HepG2 (cell line): Measurements from ENCODE around the gene RAC3. TPM values are rescaled to one million over a fixed set of nuclear protein-coding genes. Genes with fewer than 3 reads are reported as not detected.

Experiments
- ARID2 ChIP-seq: sonication (generic); formaldehyde crosslinking; IDR thresholded peaks from 2 replicates; pipeline ENCODE4 v1.8.1; 2022; ENCODE audit warnings: mild to moderate bottlenecking, missing genetic modification reagents, borderline replicate concordance
- ARID4A ChIP-seq: sonication (generic); formaldehyde crosslinking; IDR thresholded peaks from 2 replicates; pipeline ENCODE4 v1.5.0; 2020; ENCODE audit warnings: mild to moderate bottlenecking, missing genetic modification reagents, borderline replicate concordance
- BATF2 ChIP-seq: sonication (generic); formaldehyde crosslinking; IDR thresholded peaks from 2 replicates; pipeline ENCODE4 v1.8.0; 2022; ENCODE audit warnings: mild to moderate bottlenecking, missing genetic modification reagents, moderate library complexity
- CREB1 ChIP-seq, 2 experiments: fragments of 450-650 bp in 1 of 2; IDR thresholded peaks; 2 replicates each; pipeline ENCODE4 v1.6.1; 2016 to 2017; ENCODE audit warnings: control low read depth in 1 of 2, mild to moderate bottlenecking in 1 of 2, missing compliant biosample characterization in 1 of 2, missing genetic modification characterization in 1 of 2
- FIP1L1 ChIP-seq: fragments of 200-400 bp; formaldehyde crosslinking; IDR thresholded peaks from 2 replicates; pipeline ENCODE4 v1.6.1; 2018; ENCODE audit warnings: low read depth, mild to moderate bottlenecking, low read length, moderate library complexity, borderline replicate concordance; ENCODE audit not compliant: insufficient read depth
- FOXP1 ChIP-seq, 2 experiments: fragments of 450-650 bp in 1 of 2; IDR thresholded peaks; 2 replicates each; pipeline ENCODE4 v1.6.1; 2017 to 2018; ENCODE audit warnings: antibody characterized with exemption in 1 of 2
- GABPA ChIP-seq, 2 experiments: IDR thresholded peaks; 2 replicates each; pipeline ENCODE4 v1.6.1; 2011 to 2016; ENCODE audit warnings: low read depth in 2 of 2, low read length in 1 of 2, missing biosample characterization in 1 of 2, missing genetic modification characterization in 1 of 2
- HDAC2 ChIP-seq: sonication (generic); formaldehyde crosslinking; IDR thresholded peaks from 2 replicates; pipeline ENCODE4 v1.4.0; 2020; ENCODE audit warnings: missing genetic modification reagents
- IKZF1 ChIP-seq: fragments of 450-650 bp; IDR thresholded peaks from 2 replicates; pipeline ENCODE4 v1.7.1; 2016
- JUND ChIP-seq: sonication (generic); formaldehyde crosslinking; IDR thresholded peaks from 2 replicates; pipeline ENCODE4 v1.8.0; 2022; ENCODE audit warnings: mild to moderate bottlenecking, missing genetic modification reagents
- MATR3 ChIP-seq: sonication (generic); formaldehyde crosslinking; IDR thresholded peaks from 2 replicates; pipeline ENCODE4 v1.4.0; 2020; ENCODE audit warnings: missing genetic modification reagents
- MBNL3 ChIP-seq: fragments of 250-450 bp; sonication (Bioruptor Pico); conservative IDR thresholded peaks from 2 replicates; pipeline ENCODE4 v1.8.0; 2022; ENCODE audit warnings: mild to moderate bottlenecking, inconsistent platforms
- MLXIP ChIP-seq: sonication (generic); formaldehyde crosslinking; IDR thresholded peaks from 2 replicates; pipeline ENCODE4 v1.9.0; 2021; ENCODE audit warnings: missing genetic modification reagents, borderline replicate concordance
- MTF2 ChIP-seq: sonication (generic); formaldehyde crosslinking; IDR thresholded peaks from 2 replicates; pipeline ENCODE4 v1.5.0; 2020; ENCODE audit warnings: missing genetic modification reagents, borderline replicate concordance
- NCOR1 ChIP-seq: fragments of 200-600 bp; sonication (generic); IDR thresholded peaks from 2 replicates; pipeline ENCODE4 v1.7.0; 2017; ENCODE audit warnings: antibody characterized with exemption, low read length, borderline replicate concordance
- POGK ChIP-seq: sonication (generic); formaldehyde crosslinking; conservative IDR thresholded peaks from 2 replicates; pipeline ENCODE4 v1.8.0; 2022; ENCODE audit warnings: mild to moderate bottlenecking, moderate library complexity, missing genetic modification reagents
- TBP ChIP-seq: sonication (generic); formaldehyde crosslinking; IDR thresholded peaks from 2 replicates; pipeline ENCODE4 v1.5.0; 2020; ENCODE audit warnings: missing genetic modification reagents
- ZEB1 ChIP-seq: IDR thresholded peaks from 2 replicates; pipeline ENCODE4 v1.6.1; 2012; ENCODE audit warnings: mild to moderate bottlenecking, low read depth, inconsistent platforms; ENCODE audit not compliant: insufficient replicate concordance
- ZKSCAN8 ChIP-seq: IDR thresholded peaks from 2 replicates; pipeline ENCODE4 v1.6.1; 2016; ENCODE audit warnings: borderline replicate concordance, missing genetic modification reagents, missing compliant biosample characterization
- ZNF577 ChIP-seq: sonication (generic); formaldehyde crosslinking; IDR thresholded peaks from 2 replicates; pipeline ENCODE4 v1.4.0; 2020; ENCODE audit warnings: mild to moderate bottlenecking, low read depth, missing genetic modification reagents, borderline replicate concordance
- polyA plus RNA-seq, 8 experiments: library from polyadenylated mRNA; depleted of rRNA in 3 of 8; stranded (reverse) in 7 of 8; unstranded in 1 of 8; fragments of >200 nt; fragmentation: Illumina TruSeq in 4 of 8; extraction: Trizol in 4 of 8; gene quantifications; 2 replicates each; pipeline versions ENCODE4 v1.2.1 to v1.2.3, GENCODE V29; 2011 to 2016; ENCODE audit warnings: low read depth in 4 of 8, missing spikeins in 1 of 8, mixed read lengths in 1 of 8; ENCODE audit not compliant: insufficient read depth in 1 of 8
- total RNA-seq, 5 experiments: library from RNA; depleted of rRNA; stranded (reverse); fragments of >200 nt; fragmentation: Illumina TruSeq; extraction: Trizol; gene quantifications; 2 replicates each; pipeline ENCODE4 v1.2.3, GENCODE V29; 2016; ENCODE audit warnings: low read depth in 1 of 5

The RAC3 gene
- total and polyA plus RNA-seq, 2 of the 13 experiments (the other 11 are each of a cell fraction or from before 2014, with no cell fraction given), result 10.5 to 21.3 TPM

GRCh38 chr17:81999587-81999975 lies 31.9 kb upstream of the RAC3 start (continued):
- TF ChIP-seq ARID2 (no peak), TBP (CRISPR knock-in tag) (no peak), CREB1 (IDR thresholded peaks at IDR 0.05) (no peak), CREB1 (CRISPR knock-in tag; IDR thresholded peaks at IDR 0.05) (no peak), ZNF577 (CRISPR knock-in tag) (no peak), ZEB1 (no peak), JUND (CRISPR knock-in tag) (no peak), FOXP1 (IDR thresholded peaks at IDR 0.05) (no peak), FOXP1 (CRISPR knock-in tag; IDR thresholded peaks at IDR 0.05) (peak; percentile 37; the same call in 1 of the 2 replicates), BATF2 (CRISPR knock-in tag) (no peak), ZKSCAN8 (CRISPR knock-in tag) (no peak), MATR3 (CRISPR knock-in tag) (no peak), ARID4A (CRISPR knock-in tag) (no peak), GABPA (IDR thresholded peaks at IDR 0.05; ENCODE audit: low read depth, low read length) (no peak), GABPA (CRISPR knock-in tag; IDR thresholded peaks at IDR 0.05; ENCODE audit: low read depth) (peak; percentile 82), HDAC2 (CRISPR knock-in tag) (0 out of 2 replicates have a peak, but pooled peaks have one; percentile 32), NCOR1 (no peak), IKZF1 (no peak), MTF2 (CRISPR knock-in tag) (no peak), FIP1L1 (no peak), MLXIP (CRISPR knock-in tag) (no peak), POGK (CRISPR knock-in tag) (no peak), MBNL3 (CRISPR knock-in tag) (no peak)
